ENCODE data around the gene RUNDC3A.

DNA sequence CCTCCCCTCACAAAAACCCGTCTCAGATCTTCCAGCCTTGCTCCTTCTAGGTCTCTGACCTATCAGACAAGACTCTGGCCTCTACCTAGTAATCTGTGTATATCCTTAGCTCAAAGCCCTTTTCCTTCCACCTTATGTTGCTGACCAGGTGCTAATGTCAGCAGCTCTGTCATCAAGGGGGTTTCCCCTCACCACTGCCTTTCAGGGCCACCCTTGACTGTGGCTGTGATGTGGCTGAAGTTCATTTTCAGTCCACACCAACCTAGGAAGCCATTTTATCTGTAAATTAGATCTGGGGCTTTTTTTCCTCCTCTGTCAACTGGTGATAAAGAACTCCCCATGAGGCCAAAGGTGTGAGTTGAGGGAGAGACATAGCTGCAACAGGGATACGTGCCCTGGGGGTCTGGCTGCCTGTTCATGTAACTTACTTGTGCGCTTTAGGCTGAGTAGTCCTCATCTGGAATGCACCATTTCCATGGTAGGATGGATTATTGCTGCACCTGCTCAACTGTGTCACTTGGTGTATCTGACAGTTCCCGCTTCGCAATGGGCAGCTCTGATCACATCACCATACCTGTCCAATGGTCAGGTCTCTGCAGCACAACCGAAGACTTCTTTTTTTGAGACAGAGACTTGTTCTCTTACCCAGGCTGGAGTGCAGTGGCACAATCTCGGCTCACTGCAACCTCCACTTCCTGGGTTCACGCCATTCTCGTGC, 14.7 kb upstream of the RUNDC3A start:
- TF ChIP-seq, protein P1, sequence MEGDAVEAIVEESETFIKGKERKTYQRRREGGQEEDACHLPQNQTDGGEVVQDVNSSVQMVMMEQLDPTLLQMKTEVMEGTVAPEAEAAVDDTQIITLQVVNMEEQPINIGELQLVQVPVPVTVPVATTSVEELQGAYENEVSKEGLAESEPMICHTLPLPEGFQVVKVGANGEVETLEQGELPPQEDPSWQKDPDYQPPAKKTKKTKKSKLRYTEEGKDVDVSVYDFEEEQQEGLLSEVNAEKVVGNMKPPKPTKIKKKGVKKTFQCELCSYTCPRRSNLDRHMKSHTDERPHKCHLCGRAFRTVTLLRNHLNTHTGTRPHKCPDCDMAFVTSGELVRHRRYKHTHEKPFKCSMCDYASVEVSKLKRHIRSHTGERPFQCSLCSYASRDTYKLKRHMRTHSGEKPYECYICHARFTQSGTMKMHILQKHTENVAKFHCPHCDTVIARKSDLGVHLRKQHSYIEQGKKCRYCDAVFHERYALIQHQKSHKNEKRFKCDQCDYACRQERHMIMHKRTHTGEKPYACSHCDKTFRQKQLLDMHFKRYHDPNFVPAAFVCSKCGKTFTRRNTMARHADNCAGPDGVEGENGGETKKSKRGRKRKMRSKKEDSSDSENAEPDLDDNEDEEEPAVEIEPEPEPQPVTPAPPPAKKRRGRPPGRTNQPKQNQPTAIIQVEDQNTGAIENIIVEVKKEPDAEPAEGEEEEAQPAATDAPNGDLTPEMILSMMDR (IDR thresholded peaks at IDR 0.05) = no peak
- TF ChIP-seq POLR2A (IDR thresholded peaks at IDR 0.05) = no peak

Measured in thyroid gland (tissue), 4 donors.